ENCODE results near the gene METTL21A.
"Not testable (repeated sequence)": the region's sequence is repeated elsewhere in the genome, so short reads cannot be mapped to it uniquely, and the experiment has no call there.

Gene METTL21A

DNA sequence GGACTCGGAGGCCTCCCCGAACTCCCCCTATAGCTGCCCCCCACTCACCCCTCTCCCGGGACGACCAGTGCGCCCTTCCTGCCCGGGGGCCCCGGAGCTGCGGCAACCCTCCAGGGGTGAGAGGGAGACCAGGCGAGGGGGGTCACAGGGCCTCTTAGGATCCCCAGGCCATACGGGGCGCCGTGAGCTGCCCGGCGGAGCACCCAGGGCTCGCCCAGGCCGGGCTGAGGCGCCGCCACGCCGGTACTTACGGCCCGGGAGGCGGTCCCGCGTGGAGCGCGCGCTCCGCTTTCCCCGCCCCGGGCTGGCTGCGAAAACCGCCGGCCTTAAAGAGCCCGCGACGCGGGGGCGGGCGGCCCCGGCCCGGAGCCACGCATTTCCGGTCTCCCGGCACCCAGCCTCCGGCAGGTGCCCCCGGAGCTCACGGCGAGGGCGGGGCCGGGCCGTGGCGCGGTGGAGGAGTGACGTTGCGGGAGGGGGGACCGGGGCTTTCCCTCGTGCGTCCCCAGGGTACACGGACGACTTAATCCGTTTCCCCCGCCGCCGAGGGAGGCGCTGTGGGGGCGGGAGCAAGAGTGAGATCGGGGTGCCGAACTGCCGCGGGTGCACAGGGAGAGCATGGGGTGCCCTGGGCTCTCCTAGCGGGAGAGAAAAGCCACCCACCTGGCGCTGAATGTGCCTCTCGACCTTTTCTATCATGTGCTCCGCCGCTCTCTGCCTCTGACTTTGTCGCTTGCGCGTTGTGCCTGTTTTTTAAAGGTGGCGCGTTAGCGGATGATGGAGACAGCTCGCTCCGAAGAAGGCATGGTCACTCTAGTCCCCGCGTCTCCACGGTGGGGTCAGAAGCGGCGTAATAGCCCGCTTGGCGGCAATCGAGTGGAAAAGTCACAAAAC lies at the start of gene METTL21A:
Gene METTL21A, minus strand, starts transcription at position 381 of the 894 bp plus-strand sequence. CDS start 1,019 bp downstream, outside the sequence.
- DNase-seq: peak; percentile 86

DNA sequence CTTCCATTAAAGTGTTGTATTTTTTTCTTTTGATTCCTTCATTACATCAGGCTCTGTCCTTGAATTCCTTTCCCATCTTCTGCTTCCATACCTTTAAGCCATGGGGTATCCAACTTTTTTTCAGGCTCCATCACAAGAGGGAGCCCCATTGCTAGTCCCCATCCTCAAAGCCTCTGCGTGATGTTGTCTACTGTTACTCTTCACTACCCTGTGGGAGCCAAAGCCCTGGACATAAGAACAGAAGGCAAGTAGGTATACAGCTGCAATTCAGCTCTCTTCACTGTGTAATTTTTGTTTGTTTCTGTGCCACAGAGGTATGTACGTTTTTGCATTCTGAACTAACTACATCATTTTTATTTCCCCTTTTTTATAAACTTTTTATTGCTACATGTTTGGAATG lies 49.6 kb upstream of the METTL21A start:
- no peak for DNase-seq

GRCh38 chr2:207674266-207674774 lies 49.1 kb upstream of the METTL21A start:
- no peak for DNase-seq

DNA sequence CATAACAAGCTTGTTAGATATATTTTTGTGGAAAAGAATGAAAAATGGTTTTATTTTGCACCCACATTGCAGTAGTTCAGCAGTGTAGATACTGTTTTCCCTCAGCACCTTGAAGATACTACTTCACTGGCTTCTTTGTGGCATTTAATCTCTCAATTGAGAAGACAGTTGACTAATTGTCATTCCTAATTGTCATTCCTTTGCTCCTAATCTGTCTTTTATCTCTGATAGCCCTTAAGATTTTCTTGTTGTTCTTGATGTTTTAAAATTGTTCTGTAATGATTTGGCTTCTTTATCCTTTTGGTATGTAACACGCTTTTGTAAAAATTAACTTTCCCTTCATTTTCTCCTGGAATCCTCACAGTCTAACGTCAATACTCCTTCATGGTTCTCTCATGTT lies 48.2 kb upstream of the METTL21A start:
- DNase-seq: no peak

- no peak for DNase-seq
Observed at GRCh38 chr2:207670887-207671286, 45.7 kb upstream of the METTL21A start.

GRCh38 chr2:207663870-207664545 lies 38.8 kb upstream of the METTL21A start:
- DNase-seq: no peak

DNA sequence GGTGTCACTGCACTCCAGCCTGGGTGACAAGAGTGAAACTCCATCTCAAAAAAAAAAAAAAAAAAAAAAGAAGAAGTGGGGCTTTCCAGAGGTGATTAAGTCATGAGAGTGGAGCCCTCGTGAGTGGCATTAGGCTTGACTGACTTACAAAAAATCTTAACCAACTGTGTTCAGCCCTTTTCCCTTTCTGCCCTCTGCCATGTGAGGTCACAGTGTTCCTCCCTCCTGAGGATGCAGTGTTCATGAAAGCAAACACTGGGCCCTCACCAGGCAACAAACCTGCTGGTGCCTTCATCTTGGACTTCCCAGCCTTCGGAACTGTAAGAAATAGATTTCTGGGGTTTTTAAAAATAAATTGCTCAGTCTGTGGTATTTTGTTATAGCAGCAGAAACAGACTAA lies 37.0 kb upstream of the METTL21A start:
- no peak for DNase-seq

DNA sequence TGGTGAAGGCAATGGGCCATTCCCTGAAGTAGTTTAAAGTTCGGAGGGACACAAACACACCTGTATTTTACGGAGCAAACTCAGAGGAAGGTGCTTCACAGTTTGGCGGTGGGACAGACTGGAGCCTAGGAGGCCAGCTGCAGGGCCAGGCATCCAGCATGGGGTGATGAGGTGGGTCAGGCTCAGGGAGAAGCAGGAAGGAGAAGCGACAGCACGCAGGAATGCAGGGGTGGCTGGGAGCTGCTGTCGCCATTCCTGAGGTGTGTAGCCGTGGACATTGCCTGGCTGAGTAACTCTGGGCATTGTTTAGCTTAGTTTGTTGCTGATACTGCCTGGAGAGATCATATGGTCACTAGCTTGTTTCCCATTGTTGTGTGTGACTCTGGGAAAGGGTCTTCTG lies 35.8 kb upstream of the METTL21A start:
- DNase-seq: no peak

- no peak for DNase-seq
Observed at GRCh38 chr2:207658156-207658555, 33.0 kb upstream of the METTL21A start.

DNA sequence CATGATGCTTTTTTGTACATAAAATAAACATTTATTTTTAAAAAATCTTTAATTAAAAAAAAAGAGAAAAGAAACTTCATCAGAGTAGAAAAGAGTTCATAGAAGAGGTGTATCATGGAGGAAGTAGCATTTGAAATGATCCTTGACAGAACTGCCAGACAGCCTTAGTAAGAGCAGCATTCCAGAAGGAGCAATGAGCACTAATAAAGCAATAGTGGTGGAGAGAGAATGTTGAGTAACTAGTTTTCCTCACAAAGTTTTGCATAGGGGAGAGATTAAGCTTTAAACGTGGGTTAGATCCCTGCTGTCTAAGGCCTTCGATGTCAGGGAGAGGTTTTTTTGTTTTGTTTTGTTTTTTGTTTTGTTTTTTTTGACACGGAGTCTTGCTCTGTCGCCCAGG lies 29.8 kb upstream of the METTL21A start:
- no peak for DNase-seq

- DNase-seq: not testable (repeated sequence)
Observed at GRCh38 chr2:207646582-207646981, 21.4 kb upstream of the METTL21A start.

GRCh38 chr2:207643892-207644291 lies 18.7 kb upstream of the METTL21A start:
- DNase-seq: no peak

DNA sequence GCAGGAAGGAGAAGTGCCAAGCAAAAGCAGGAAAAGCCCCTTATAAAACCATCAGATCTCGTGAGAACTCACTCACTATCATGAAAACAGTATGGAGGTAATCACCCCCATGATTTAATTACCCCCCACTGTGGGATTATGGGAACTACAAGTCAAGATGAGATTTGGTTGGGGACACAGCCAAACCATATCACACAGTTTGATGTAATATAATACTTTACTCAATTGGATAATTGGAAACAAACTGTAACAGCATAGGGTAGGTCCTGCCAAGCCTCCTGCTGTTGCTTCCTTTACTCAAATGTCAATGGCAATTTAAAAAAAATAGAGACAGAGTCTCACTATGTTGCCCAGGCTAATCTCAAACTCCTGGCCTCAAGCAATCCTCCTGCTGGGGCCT lies 15.5 kb upstream of the METTL21A start:
- no peak for DNase-seq

- no peak for DNase-seq
Observed at GRCh38 chr2:207640160-207640559, 15.0 kb upstream of the METTL21A start.

DNA sequence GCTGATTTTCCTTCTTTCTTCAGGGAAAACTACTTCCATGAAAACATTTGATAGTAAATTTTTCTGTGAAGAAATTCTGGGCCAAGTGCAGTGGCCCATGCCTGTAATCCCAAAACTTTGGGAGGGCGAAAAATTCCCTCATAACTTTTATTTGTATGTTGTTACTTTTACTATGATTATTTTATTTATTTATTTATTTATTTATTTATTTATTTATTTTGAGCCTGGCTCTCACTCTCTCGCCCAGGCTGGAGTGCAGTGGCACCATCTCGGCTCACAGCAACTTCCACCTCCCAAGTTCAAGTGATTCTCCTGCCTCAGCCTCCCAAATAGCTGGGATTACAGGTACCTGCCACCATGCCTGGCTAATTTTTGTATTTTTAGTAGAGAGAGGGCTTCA lies 14.1 kb upstream of the METTL21A start:
- DNase-seq: not testable (repeated sequence)

DNA sequence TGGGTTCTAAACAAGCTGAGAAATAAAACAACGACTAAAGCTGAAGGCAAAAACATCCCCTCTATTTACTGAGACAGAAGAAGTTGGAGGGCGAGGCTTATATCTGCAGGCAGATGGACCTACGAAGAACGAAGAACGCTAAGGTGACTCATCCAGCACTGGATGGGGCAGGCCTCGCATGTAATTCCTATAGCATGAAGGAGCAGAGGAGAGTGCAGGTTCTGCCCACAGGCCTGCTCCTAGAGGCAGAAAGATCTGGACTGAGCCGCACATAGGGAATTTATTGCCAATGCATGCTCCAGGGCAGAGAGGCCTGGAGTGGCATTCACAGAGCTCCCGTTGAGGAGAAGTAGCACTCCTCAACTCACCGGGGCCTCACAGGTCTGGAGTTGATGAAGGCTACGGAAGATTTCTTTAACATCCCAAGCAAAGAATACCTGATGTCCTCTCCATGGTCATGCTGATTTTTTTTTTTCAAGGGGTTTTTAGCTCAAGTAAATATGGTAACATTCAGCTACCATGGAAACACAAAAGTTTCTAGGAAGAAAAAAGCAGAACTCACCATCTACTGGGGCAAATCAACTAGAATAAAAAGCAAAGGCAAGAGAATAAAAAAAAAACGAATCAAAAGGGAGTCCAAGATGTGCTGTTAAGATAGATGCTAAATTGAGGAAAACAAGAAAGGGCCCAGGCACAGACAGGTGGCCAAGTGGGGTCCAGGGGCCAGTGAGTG lies 10.4 kb upstream of the METTL21A start:
- DNase-seq: no peak

DNA sequence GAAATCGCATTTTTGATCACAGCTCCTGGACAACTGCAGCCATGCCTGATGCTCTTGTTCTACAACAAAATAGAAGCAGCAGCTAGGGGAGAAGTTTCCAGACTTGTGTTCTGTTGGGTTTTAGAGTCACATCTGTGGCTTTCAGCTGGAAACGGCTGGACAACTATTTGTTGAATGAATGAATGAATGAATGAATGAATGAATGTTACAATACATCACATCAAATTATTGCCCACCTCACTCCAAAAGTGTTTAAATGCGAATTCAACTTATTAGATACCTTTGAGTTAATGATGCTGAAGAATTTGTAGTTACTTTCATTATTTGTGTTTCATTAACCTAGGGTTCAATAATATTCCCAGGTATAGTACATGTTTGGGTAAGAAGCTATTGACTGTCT lies 8.5 kb upstream of the METTL21A start:
- no peak for DNase-seq

GRCh38 chr2:207632575-207633493 lies 7.6 kb upstream of the METTL21A start:
- DNase-seq: no peak

- DNase-seq: no peak
Observed at GRCh38 chr2:207630491-207630890, 5.3 kb upstream of the METTL21A start.

GRCh38 chr2:207629553-207629952 lies 4.4 kb upstream of the METTL21A start:
- no peak for DNase-seq

DNA sequence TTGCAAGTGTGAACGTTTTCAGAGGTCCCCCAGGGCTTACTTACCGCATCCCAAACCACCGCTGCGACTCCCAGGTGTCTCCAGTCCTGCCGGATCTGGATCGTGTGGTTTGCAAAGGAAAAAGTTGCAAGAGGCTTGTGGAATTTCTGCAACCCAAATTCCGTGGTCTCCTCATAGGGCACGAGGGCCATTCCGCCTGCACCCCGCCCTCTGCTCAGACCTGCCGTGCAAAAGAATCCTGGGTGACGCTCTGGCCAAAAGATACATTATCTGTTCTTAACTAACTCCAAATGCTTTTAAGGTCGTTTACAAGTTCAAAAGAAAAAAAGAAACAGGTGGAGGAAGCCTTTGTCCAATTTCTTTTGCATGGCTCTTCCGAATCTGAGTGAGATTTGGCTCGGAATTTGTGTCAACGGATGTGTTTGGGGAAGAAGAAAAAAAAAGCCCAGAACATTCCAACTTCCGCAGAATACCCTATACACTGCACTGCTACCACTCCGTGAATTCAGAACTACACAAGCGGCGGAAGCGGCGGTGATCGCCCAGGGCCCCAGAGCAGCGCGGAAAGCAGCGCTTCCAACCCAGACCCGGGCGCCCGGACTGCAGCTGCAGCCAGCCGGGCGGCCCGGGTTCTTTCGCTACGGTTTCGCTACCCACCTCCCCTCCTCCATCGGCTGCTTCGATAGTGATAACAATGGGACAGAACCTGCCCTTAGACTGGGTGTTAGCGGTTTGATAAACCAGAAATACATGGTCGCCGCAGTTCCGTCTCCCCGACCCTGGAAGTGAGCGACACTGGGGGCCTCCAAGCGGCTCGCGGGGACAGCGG lies 795 bp downstream of the METTL21A start:
- DNase-seq: peak; percentile 49

All from NCI-H510A (cell line).